ENCODE data around the gene IL20.

- TF ChIP-seq CTCF (conservative IDR thresholded peaks at IDR 0.05; ENCODE audit: low read length) (no peak), EZH2phosphoT487 (IDR thresholded peaks at IDR 0.05; ENCODE audit: borderline replicate concordance, low read depth, low read length) (no peak)
Measured at GRCh38 chr1:206901944-206902343, 36.5 kb downstream of the IL20 start.

Measured in OCI-LY7 (cell line).